Measurements from ENCODE around the gene UGT1A8. TPM values are rescaled to one million over a fixed set of nuclear protein-coding genes. Genes with fewer than 3 reads are reported as not detected.

The UGT1A8 gene
- total RNA-seq, 2 experiments from 2014 or later = not detected

GRCh38 chr2:233778030-233778429 lies 160.6 kb downstream of the UGT1A8 start, which contains the start of gene MROH2A:
Gene MROH2A (plus strand): TSS chr2:233778330. CDS start chr2:233779359, 1,029 bp downstream.
- Mint-ChIP-seq H3K36me3 (ENCODE audit: low read depth) (peaks cover 2% of the 10 kb centered on the region), H3K27ac (no peak within 1 kb of the TSS), H3K9me3 (peaks cover 9% of the 10 kb centered on the region), H3K4me1 (no peaks in the 10 kb centered on the region), H3K27me3 (peaks cover 9% of the 10 kb centered on the region), H3K4me3 (no peak within 1 kb of the TSS)
- CTCF ChIA-PET = interaction anchor here (0.6 kb wide), 1 partner anchor 1968 kb away, joined by 4 read pairs; no protein-coding TSS in a partner anchor
- DNase-seq = no peak
- POLR2A ChIA-PET = no interaction called here

- Mint-ChIP-seq H3K4me3 (no peak overlapping the region), H3K36me3 (ENCODE audit: low read depth) (peaks cover 2% of the 10 kb centered on the region), H3K27me3 (peaks cover 9% of the 10 kb centered on the region), H3K27ac (no peak overlapping the region), H3K4me1 (no peaks in the 10 kb centered on the region), H3K9me3 (peaks cover 9% of the 10 kb centered on the region)
- DNase-seq = no peak
- POLR2A ChIA-PET = no interaction called here
- CTCF ChIA-PET = no interaction called here
Measured at GRCh38 chr2:233779722-233780121, 162.3 kb downstream of the UGT1A8 start.

GRCh38 chr2:233780771-233781170 lies 163.3 kb downstream of the UGT1A8 start:
- H3K4me1 Mint-ChIP-seq = no peaks in the 10 kb centered on the region
- no peak for DNase-seq
- peaks cover 2% of the 10 kb centered on the region for H3K36me3 Mint-ChIP-seq (ENCODE audit: low read depth)
- peaks cover 8% of the 10 kb centered on the region for H3K9me3 Mint-ChIP-seq
- ChIA-PET POLR2A (no interaction called here), CTCF (no interaction called here)
- H3K4me3 Mint-ChIP-seq = no peak overlapping the region
- H3K27me3 Mint-ChIP-seq = peaks cover 9% of the 10 kb centered on the region
- no peak overlapping the region for H3K27ac Mint-ChIP-seq

- Mint-ChIP-seq H3K9me3 (no peaks in the 10 kb centered on the region), H3K27me3 (peaks cover 3% of the 10 kb centered on the region), H3K27ac (no peak overlapping the region), H3K36me3 (ENCODE audit: low read depth) (no peaks in the 10 kb centered on the region), H3K4me3 (no peak overlapping the region), H3K4me1 (no peaks in the 10 kb centered on the region)
- CTCF ChIA-PET = no interaction called here
- DNase-seq = no peak
- POLR2A ChIA-PET = no interaction called here
Measured at GRCh38 chr2:233789554-233789953, 172.1 kb downstream of the UGT1A8 start.

GRCh38 chr2:233791151-233791882 lies 173.9 kb downstream of the UGT1A8 start:
- Mint-ChIP-seq H3K27me3 (no peaks in the 10 kb centered on the region), H3K36me3 (ENCODE audit: low read depth) (no peaks in the 10 kb centered on the region), H3K4me1 (no peaks in the 10 kb centered on the region), H3K27ac (no peak overlapping the region), H3K4me3 (no peak overlapping the region), H3K9me3 (no peaks in the 10 kb centered on the region)
- CTCF ChIA-PET = no interaction called here
- POLR2A ChIA-PET = no interaction called here
- DNase-seq = no peak

GRCh38 chr2:233791883-233792329 lies 174.5 kb downstream of the UGT1A8 start:
- no peaks in the 10 kb centered on the region for H3K9me3 Mint-ChIP-seq
- no peaks in the 10 kb centered on the region for H3K4me1 Mint-ChIP-seq
- ChIA-PET CTCF (no interaction called here), POLR2A (no interaction called here)
- no peak overlapping the region for H3K27ac Mint-ChIP-seq
- no peaks in the 10 kb centered on the region for H3K27me3 Mint-ChIP-seq
- no peaks in the 10 kb centered on the region for H3K36me3 Mint-ChIP-seq (ENCODE audit: low read depth)
- no peak for DNase-seq
- no peak overlapping the region for H3K4me3 Mint-ChIP-seq

GRCh38 chr2:233792720-233793119 lies 175.3 kb downstream of the UGT1A8 start:
- no peaks in the 10 kb centered on the region for H3K4me1 Mint-ChIP-seq
- H3K27me3 Mint-ChIP-seq = no peaks in the 10 kb centered on the region
- DNase-seq = no peak
- H3K4me3 Mint-ChIP-seq = no peak overlapping the region
- CTCF ChIA-PET = no interaction called here
- POLR2A ChIA-PET = no interaction called here
- H3K27ac Mint-ChIP-seq = no peak overlapping the region
- no peaks in the 10 kb centered on the region for H3K36me3 Mint-ChIP-seq (ENCODE audit: low read depth)
- H3K9me3 Mint-ChIP-seq = no peaks in the 10 kb centered on the region

- no peaks in the 10 kb centered on the region for H3K9me3 Mint-ChIP-seq
- DNase-seq = peak; percentile 14
- H3K27me3 Mint-ChIP-seq = no peaks in the 10 kb centered on the region
- no peaks in the 10 kb centered on the region for H3K36me3 Mint-ChIP-seq (ENCODE audit: low read depth)
- H3K4me1 Mint-ChIP-seq = no peaks in the 10 kb centered on the region
- H3K4me3 Mint-ChIP-seq = no peak overlapping the region
- ChIA-PET POLR2A (no interaction called here), CTCF (no interaction called here)
- no peak overlapping the region for H3K27ac Mint-ChIP-seq
Measured at GRCh38 chr2:233793465-233794127, 176.2 kb downstream of the UGT1A8 start.

- Mint-ChIP-seq H3K36me3 (ENCODE audit: low read depth) (no peaks in the 10 kb centered on the region), H3K4me3 (no peak overlapping the region), H3K9me3 (no peaks in the 10 kb centered on the region), H3K27ac (no peak overlapping the region), H3K27me3 (no peaks in the 10 kb centered on the region), H3K4me1 (no peaks in the 10 kb centered on the region)
- POLR2A ChIA-PET = no interaction called here
- CTCF ChIA-PET = no interaction called here
- DNase-seq = no peak
Measured at GRCh38 chr2:233794128-233794658, 176.8 kb downstream of the UGT1A8 start.

GRCh38 chr2:233795735-233796171 lies 178.3 kb downstream of the UGT1A8 start:
- H3K27me3 Mint-ChIP-seq = no peaks in the 10 kb centered on the region
- ChIA-PET CTCF (no interaction called here), POLR2A (no interaction called here)
- H3K36me3 Mint-ChIP-seq (ENCODE audit: low read depth) = no peaks in the 10 kb centered on the region
- peak; percentile 8 for DNase-seq
- no peak overlapping the region for H3K4me3 Mint-ChIP-seq
- H3K4me1 Mint-ChIP-seq = no peaks in the 10 kb centered on the region
- H3K27ac Mint-ChIP-seq = no peak overlapping the region
- no peaks in the 10 kb centered on the region for H3K9me3 Mint-ChIP-seq

- DNase-seq = no peak
- H3K27ac Mint-ChIP-seq = no peak overlapping the region
- ChIA-PET POLR2A (no interaction called here), CTCF (no interaction called here)
- H3K4me3 Mint-ChIP-seq = no peak overlapping the region
- no peaks in the 10 kb centered on the region for H3K27me3 Mint-ChIP-seq
- peaks cover 2% of the 10 kb centered on the region for H3K4me1 Mint-ChIP-seq
- no peaks in the 10 kb centered on the region for H3K36me3 Mint-ChIP-seq (ENCODE audit: low read depth)
- H3K9me3 Mint-ChIP-seq = no peaks in the 10 kb centered on the region
Measured at GRCh38 chr2:233796254-233796653, 178.8 kb downstream of the UGT1A8 start.

GRCh38 chr2:233798335-233799086 lies 181.1 kb downstream of the UGT1A8 start:
- no peaks in the 10 kb centered on the region for H3K27me3 Mint-ChIP-seq
- H3K9me3 Mint-ChIP-seq = no peaks in the 10 kb centered on the region
- POLR2A ChIA-PET = no interaction called here
- H3K4me1 Mint-ChIP-seq = peaks cover 4% of the 10 kb centered on the region
- CTCF ChIA-PET = no interaction called here
- no peak overlapping the region for H3K4me3 Mint-ChIP-seq
- no peaks in the 10 kb centered on the region for H3K36me3 Mint-ChIP-seq (ENCODE audit: low read depth)
- H3K27ac Mint-ChIP-seq = no peak overlapping the region
- DNase-seq = peak; percentile 7

- no peaks in the 10 kb centered on the region for H3K9me3 Mint-ChIP-seq
- POLR2A ChIA-PET = no interaction called here
- H3K4me1 Mint-ChIP-seq = peaks cover 4% of the 10 kb centered on the region
Measured at GRCh38 chr2:233799087-233799665, 181.7 kb downstream of the UGT1A8 start.

More at GRCh38 chr2:233799087-233799665, 181.7 kb downstream of the UGT1A8 start:
- no peaks in the 10 kb centered on the region for H3K36me3 Mint-ChIP-seq (ENCODE audit: low read depth)
- no peaks in the 10 kb centered on the region for H3K27me3 Mint-ChIP-seq
- CTCF ChIA-PET = no interaction called here
- no peak overlapping the region for H3K27ac Mint-ChIP-seq
- DNase-seq = peak; percentile 7
- no peak overlapping the region for H3K4me3 Mint-ChIP-seq
